HG03064 (cell line): ENCODE results near the gene CLEC20A.

Experiments
- ATAC-seq: cut with Tn5 transposase; IDR thresholded peaks from one replicate; pipeline ENCODE4 v1.9.1; 2021; ENCODE audit warnings: low read depth; ENCODE audit not compliant: unreplicated experiment

Gene CLEC20A

GRCh38 chr1:178483251-178483957, 13.4 kb downstream of the CLEC20A start:
- ATAC-seq: no peak

DNA sequence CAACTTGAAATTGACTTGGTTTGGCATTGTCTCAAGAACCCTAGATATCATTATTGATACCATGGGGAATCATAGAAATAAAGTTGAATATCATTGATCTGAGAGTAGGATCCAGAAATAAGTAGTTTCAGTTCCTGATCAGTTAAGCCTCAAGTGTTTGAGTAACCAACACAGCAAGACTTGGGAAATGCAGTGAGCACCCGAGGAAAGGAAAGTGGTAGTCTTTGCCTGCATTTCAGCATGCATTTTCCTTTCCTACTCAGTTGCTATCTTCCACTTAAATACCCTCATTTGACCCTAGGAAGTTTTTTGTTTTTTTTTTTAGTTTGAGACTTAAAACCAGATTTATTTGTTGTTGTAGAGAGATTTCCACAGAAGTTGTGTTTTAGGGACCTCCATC, 18.9 kb downstream of the CLEC20A start:
- ATAC-seq: no peak

DNA sequence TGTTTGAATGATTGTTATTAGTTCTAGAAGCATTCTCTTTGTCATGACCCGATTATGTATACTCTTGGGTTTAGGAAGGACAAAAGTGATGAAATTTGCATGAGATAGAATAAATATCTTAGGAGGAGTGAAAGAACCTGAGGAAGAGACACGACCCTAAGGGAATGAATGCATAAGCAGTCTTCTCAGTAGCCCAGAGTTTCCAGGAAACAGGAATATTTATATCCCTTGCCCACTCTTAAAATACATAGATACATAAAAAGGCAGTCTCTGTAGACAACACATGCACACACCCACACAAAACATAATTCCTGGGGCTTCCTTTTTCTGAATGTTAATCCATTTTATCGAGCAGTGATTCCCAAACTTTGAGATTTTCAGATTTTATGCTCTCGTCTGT, 19.4 kb downstream of the CLEC20A start:
- ATAC-seq: no peak

GRCh38 chr1:178472531-178472930, 24.2 kb downstream of the CLEC20A start:
- ATAC-seq: no peak

GRCh38 chr1:178470411-178470960, 26.3 kb downstream of the CLEC20A start:
- no peak for ATAC-seq

GRCh38 chr1:178467837-178468236, 28.9 kb downstream of the CLEC20A start:
- no peak for ATAC-seq

DNA sequence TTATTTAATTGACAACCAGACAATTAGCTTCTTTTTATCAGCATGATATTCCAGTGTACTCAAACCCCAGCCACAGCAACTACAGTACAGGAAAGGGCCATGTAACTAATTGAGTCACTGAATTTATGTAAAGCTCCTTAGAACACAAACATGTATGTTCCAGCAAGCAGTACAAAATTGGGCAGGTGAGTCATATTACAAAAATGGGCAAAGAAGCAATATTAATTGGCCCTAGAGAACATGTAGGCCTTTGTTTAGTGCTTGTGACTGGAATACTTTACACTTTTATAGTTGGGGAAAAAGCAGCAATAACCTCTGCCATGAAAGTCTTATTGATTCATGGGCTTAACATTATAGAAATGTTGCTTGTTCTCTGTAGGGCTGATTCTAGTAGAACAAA, 31.8 kb downstream of the CLEC20A start:
- no peak for ATAC-seq

DNA sequence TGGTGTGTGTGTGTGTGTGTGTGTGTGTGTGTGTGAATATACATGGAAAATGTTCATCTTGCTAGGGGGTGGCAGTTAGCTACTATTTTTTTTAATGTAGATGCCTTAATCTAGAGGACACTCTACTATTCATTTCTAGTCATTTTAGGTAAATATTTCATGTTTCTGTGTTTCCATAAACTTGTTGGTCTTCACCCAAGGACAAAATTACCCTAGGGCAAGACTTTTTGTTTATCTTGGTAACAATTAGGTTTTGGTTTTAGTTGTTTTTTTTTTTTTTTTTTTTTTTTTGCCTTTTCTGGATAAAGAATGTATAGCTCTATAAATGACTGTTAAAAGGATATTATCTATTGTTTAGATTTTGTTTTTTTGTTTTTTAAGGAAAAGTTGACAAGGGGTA, 32.2 kb downstream of the CLEC20A start:
- ATAC-seq: no peak

GRCh38 chr1:178464141-178464540, 32.6 kb downstream of the CLEC20A start:
- ATAC-seq: no peak

GRCh38 chr1:178461701-178462100, 35.1 kb downstream of the CLEC20A start:
- ATAC-seq: no peak

- no peak for ATAC-seq
Observed at GRCh38 chr1:178461104-178461503, 35.7 kb downstream of the CLEC20A start.

DNA sequence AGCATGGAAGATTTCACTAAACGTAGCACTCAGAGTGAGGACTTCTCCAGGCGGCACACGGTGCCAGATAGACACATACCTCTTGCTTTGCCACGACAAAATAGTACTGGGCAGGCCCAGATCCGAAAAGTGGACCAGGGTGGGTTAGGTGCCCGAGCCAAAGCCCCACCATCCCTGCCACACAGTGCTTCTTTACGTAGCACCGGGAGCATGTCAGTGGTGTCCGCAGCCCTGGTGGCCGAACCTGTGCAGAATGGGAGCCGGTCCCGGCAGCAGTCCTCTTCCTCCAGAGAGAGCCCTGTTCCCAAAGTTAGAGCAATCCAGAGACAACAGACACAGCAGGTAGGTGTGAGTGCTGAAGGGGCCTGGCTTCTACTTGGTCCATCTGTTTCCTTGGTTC, 38.6 kb downstream of the CLEC20A start:
- no peak for ATAC-seq

DNA sequence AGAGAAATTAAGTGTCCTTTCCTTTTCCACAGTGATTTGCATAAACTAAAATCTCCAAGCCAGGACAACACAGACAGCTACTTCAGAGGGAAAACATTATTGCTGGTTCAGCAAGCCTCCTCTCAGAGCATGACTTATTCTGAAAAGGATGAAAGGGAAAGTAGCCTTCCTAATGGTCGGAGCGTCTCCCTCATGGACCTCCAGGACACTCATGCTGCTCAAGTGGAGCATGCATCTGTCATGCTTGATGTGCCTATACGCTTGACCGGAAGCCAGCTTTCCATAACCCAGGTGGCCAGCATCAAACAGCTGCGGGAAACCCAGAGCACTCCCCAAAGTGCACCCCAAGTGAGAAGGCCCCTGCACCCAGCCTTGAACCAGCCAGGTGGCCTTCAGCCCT, 39.1 kb downstream of the CLEC20A start:
- no peak for ATAC-seq

DNA sequence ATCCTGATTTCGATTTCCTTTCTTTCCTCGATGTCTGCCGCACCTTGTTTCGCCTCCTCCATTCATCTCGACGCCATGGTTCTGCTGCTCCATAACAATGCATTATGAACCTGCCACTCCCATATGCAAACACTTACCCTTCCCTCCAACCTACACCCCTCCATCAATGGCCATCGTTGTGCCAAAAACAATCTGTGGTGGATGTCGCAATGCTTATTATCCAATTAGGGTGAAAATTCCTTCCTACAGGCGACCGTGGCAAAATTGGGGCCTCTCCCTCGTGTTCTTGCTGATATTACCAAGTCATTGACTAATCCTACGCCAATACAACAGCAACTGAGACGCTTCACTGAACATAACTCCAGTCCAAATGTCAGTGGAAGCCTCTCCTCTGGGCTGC, 40.3 kb downstream of the CLEC20A start:
- ATAC-seq: no peak

DNA sequence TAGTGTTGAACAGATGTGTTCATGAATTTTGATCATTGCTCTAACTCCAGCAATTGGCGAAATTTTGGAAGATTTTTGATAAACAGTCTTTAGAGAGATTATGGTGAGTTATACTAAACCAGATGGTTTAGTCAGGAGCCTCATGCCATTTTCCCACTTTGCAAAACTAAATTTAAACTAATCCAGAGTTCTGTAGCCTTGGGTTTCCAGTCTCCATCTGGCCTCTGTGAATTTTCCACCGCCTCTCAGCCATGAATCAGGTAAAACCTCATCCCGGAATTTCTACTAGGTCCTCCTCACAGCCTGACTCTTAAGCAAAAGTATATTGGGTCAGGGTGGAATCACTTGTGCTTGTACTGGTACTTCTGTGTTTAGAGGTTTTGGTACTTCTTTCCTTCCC, 44.8 kb downstream of the CLEC20A start:
- ATAC-seq: no peak

DNA sequence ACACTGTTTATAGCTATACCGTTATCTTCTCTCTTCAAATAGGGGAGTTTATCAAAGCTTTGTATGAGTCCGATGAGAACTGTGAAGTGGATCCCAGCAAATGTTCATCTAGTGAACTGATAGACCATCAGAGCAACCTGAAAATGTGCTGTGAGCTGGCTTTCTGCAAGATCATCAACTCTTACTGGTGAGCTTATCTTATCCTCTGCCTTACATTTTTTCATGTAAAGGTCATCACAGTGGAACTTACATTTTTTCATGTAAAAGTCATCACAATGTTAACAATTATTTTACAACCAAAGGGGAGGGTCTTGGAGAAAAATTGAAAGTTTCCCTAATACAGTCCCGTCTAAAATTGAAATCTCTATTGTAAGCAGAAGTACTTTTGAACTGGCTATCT, 45.2 kb downstream of the CLEC20A start:
- no peak for ATAC-seq

- ATAC-seq: no peak
Observed at GRCh38 chr1:178450871-178451270, 45.9 kb downstream of the CLEC20A start.

GRCh38 chr1:178442925-178443324, 53.8 kb downstream of the CLEC20A start:
- ATAC-seq: no peak

DNA sequence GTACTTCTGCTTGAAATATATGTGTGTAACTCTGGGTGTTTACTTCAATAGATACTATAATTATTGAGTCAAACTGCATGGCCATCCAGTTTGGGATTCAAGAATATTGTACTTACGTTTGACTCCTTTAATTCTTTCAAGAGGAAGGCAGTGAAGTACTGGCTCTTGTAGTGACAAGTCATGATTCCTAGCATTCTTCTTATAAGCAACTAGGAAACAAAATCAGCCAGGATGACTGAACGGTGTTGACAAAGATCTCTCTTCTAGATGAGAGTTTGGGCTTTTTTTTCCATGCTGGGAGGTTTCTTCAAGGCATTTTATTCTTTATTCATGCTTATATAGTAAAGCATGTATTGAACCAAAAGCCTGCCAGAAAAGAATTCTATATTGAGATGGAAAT, 58.3 kb downstream of the CLEC20A start:
- no peak for ATAC-seq

GRCh38 chr1:178436899-178437298, 59.9 kb downstream of the CLEC20A start:
- no peak for ATAC-seq

DNA sequence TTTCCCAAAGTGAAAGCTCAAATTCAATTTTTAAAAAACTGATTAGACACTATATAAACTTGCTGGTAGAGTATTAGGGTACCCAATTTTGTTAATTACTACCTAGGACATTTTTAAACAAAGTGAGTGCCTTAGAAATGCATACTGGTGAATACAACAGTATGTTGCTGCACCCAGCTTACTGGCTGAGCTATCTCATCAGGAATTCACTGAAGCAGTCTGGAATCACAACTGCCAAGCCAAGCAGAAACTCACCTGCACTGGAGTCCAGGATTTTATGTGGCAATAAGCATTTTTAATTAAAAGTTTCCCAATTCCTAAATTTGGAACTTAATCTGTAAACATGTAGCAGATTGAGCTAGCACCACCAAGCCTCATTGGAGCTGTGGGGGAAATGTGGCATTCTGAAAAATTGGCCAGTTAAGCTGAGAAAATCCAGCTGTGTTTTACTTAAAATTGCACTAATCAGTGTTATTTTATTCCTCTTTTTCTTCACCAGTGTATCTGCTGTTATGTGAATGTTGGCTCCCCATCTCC, 61.8 kb downstream of the CLEC20A start:
- ATAC-seq: no peak

DNA sequence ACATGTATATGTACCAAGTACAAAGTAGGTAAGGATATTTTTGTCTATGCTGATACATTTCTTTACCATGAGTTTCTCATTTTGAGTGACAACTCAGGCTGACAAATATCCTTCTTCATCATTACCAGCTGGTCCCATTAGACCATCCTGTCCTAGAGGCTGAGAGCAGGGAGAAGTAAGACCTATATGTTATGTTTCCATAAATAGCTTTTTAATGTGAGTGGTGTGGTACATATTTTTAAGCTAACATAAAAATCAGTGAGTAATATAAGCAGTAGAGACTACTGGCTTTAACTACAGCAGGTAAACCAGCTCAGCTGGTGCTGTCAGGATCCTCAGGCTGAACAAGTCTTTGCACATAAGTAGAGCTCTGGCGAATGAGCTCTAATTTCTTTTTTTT, 62.4 kb downstream of the CLEC20A start:
- ATAC-seq: no peak
